ENCODE measurements around the gene FARP2. TPM values are rescaled to one million over a fixed set of nuclear protein-coding genes. Genes with fewer than 3 reads are reported as not detected.
"Not testable (repeated sequence)": the region's sequence is repeated elsewhere in the genome, so short reads cannot be mapped to it uniquely, and the experiment has no call there.

FARP2 gene
- total and polyA plus RNA-seq, 2 donors (not counting 1 experiment from before 2014, with no cell fraction given), result 28.2 to 41.0 TPM

GRCh38 chr2:241503776-241504392 lies 147.8 kb downstream of the FARP2 start:
- no peak for DNase-seq (ENCODE audit: low read depth in 2 of 2)
- H4K20me1 ChIP-seq (ENCODE audit: control insufficient read depth, extremely low read depth, insufficient read depth, low read length), result no peaks in the 10 kb centered on the region

GRCh38 chr2:241505086-241505780 lies 149.1 kb downstream of the FARP2 start:
- H3K36me3 ChIP-seq (ENCODE audit: control insufficient read depth, insufficient read depth, low read length), result peaks cover 7% of the 10 kb centered on the region
- H3K27ac ChIP-seq (ENCODE audit: insufficient read depth, low read length), result no peak overlapping the region
- H3K9me3 ChIP-seq (ENCODE audit: control insufficient read depth, insufficient read depth, low read depth, low read length), result no peaks in the 10 kb centered on the region
- no peak overlapping the region for H2AFZ ChIP-seq (ENCODE audit: low read length)
- DNase-seq (ENCODE audit: low read depth in 2 of 2), result no peak
- no peaks in the 10 kb centered on the region for H3K27me3 ChIP-seq (ENCODE audit: control insufficient read depth, insufficient read depth, low read length)
- TF ChIP-seq EZH2 (IDR thresholded peaks at IDR 0.05; ENCODE audit: low read length, missing control alignments) (no peak), CTCF (conservative IDR thresholded peaks at IDR 0.05 in 1 of 2, IDR thresholded peaks at IDR 0.05 in 1 of 2; ENCODE audit: low read depth in 1 of 2, low read length in 2 of 2) (no peak)
- no peaks in the 10 kb centered on the region for H4K20me1 ChIP-seq (ENCODE audit: control insufficient read depth, extremely low read depth, insufficient read depth, low read length)
- no peak overlapping the region for H3K4me3 ChIP-seq (replicated peaks in 1 of 4; ENCODE audit: control extremely low read depth in 1 of 4, insufficient read depth in 1 of 4, low read depth in 3 of 4, low read length in 4 of 4)
- H3K79me2 ChIP-seq (ENCODE audit: control insufficient read depth, insufficient read depth, low read length), result peaks cover 58% of the 10 kb centered on the region
- peaks cover 4% of the 10 kb centered on the region for H3K4me1 ChIP-seq (ENCODE audit: control insufficient read depth, extremely low read depth, insufficient read depth, low read length)
- H3K9ac ChIP-seq (ENCODE audit: insufficient read depth, low read length), result no peak overlapping the region
- no peak overlapping the region for H3K4me2 ChIP-seq (ENCODE audit: extremely low read depth, insufficient read depth, low read length)

More at GRCh38 chr2:241503776-241504392, 147.8 kb downstream of the FARP2 start:
- TF ChIP-seq EZH2 (IDR thresholded peaks at IDR 0.05; ENCODE audit: low read length, missing control alignments) (no peak), CTCF (conservative IDR thresholded peaks at IDR 0.05 in 1 of 2, IDR thresholded peaks at IDR 0.05 in 1 of 2; ENCODE audit: low read depth in 1 of 2, low read length in 2 of 2) (no peak)
- no peak overlapping the region for H3K9ac ChIP-seq (ENCODE audit: insufficient read depth, low read length)
- no peaks in the 10 kb centered on the region for H3K27me3 ChIP-seq (ENCODE audit: control insufficient read depth, insufficient read depth, low read length)
- H3K36me3 ChIP-seq (ENCODE audit: control insufficient read depth, insufficient read depth, low read length), result peaks cover 15% of the 10 kb centered on the region
- H3K79me2 ChIP-seq (ENCODE audit: control insufficient read depth, insufficient read depth, low read length), result peaks cover 58% of the 10 kb centered on the region
- H3K27ac ChIP-seq (ENCODE audit: insufficient read depth, low read length), result no peak overlapping the region
- H3K4me2 ChIP-seq (ENCODE audit: extremely low read depth, insufficient read depth, low read length), result no peak overlapping the region
- H3K9me3 ChIP-seq (ENCODE audit: control insufficient read depth, insufficient read depth, low read depth, low read length), result no peaks in the 10 kb centered on the region
- peaks cover under 1% of the 10 kb centered on the region for H3K4me1 ChIP-seq (ENCODE audit: control insufficient read depth, extremely low read depth, insufficient read depth, low read length)
- H3K4me3 ChIP-seq (replicated peaks in 1 of 4; ENCODE audit: control extremely low read depth in 1 of 4, insufficient read depth in 1 of 4, low read depth in 3 of 4, low read length in 4 of 4), result no peak overlapping the region
- no peak overlapping the region for H2AFZ ChIP-seq (ENCODE audit: low read length)

- H3K4me3 ChIP-seq (replicated peaks in 1 of 4; ENCODE audit: control extremely low read depth in 1 of 4, insufficient read depth in 1 of 4, low read depth in 3 of 4, low read length in 4 of 4), result no peak overlapping the region
Observed at GRCh38 chr2:241505781-241506201, 149.7 kb downstream of the FARP2 start.

GRCh38 chr2:241506317-241506716 lies 150.2 kb downstream of the FARP2 start:
- H4K20me1 ChIP-seq (ENCODE audit: control insufficient read depth, extremely low read depth, insufficient read depth, low read length), result not testable (repeated sequence)
- peak overlapping the region; percentile 4 for H3K4me2 ChIP-seq (ENCODE audit: extremely low read depth, insufficient read depth, low read length)

More at GRCh38 chr2:241505781-241506201, 149.7 kb downstream of the FARP2 start:
- Histone ChIP-seq H3K27me3 (ENCODE audit: control insufficient read depth, insufficient read depth, low read length) (no peaks in the 10 kb centered on the region), H3K4me2 (ENCODE audit: extremely low read depth, insufficient read depth, low read length) (no peak overlapping the region), H4K20me1 (ENCODE audit: control insufficient read depth, extremely low read depth, insufficient read depth, low read length) (no peaks in the 10 kb centered on the region), H3K9me3 (ENCODE audit: control insufficient read depth, insufficient read depth, low read depth, low read length) (no peaks in the 10 kb centered on the region), H3K27ac (ENCODE audit: insufficient read depth, low read length) (no peak overlapping the region), H3K79me2 (ENCODE audit: control insufficient read depth, insufficient read depth, low read length) (peaks cover 55% of the 10 kb centered on the region), H3K4me1 (ENCODE audit: control insufficient read depth, extremely low read depth, insufficient read depth, low read length) (peaks cover 4% of the 10 kb centered on the region), H3K9ac (ENCODE audit: insufficient read depth, low read length) (no peak overlapping the region), H2AFZ (ENCODE audit: low read length) (no peak overlapping the region), H3K36me3 (ENCODE audit: control insufficient read depth, insufficient read depth, low read length) (peaks cover 5% of the 10 kb centered on the region)
- DNase-seq (ENCODE audit: low read depth in 2 of 2), result no peak
- TF ChIP-seq EZH2 (IDR thresholded peaks at IDR 0.05; ENCODE audit: low read length, missing control alignments) (no peak), CTCF (conservative IDR thresholded peaks at IDR 0.05 in 1 of 2, IDR thresholded peaks at IDR 0.05 in 1 of 2; ENCODE audit: low read depth in 1 of 2, low read length in 2 of 2) (no peak)

More at GRCh38 chr2:241506317-241506716, 150.2 kb downstream of the FARP2 start:
- H3K4me1 ChIP-seq (ENCODE audit: control insufficient read depth, extremely low read depth, insufficient read depth, low read length); H3K27me3 ChIP-seq (ENCODE audit: control insufficient read depth, insufficient read depth, low read length); H3K9me3 ChIP-seq (ENCODE audit: control insufficient read depth, insufficient read depth, low read depth, low read length); H3K4me3 ChIP-seq (replicated peaks in 1 of 4; ENCODE audit: control extremely low read depth in 1 of 4, insufficient read depth in 1 of 4, low read depth in 3 of 4, low read length in 4 of 4); H2AFZ ChIP-seq (ENCODE audit: low read length); H3K27ac ChIP-seq (ENCODE audit: insufficient read depth, low read length); H3K36me3 ChIP-seq (ENCODE audit: control insufficient read depth, insufficient read depth, low read length); H3K9ac ChIP-seq (ENCODE audit: insufficient read depth, low read length); DNase-seq (ENCODE audit: low read depth in 2 of 2): not testable (repeated sequence)
- H3K79me2 ChIP-seq (ENCODE audit: control insufficient read depth, insufficient read depth, low read length), result peaks cover 50% of the 10 kb centered on the region
